HG02571 (cell line): ENCODE measurements around the gene ZDHHC19.

Source experiments
- ATAC-seq: cut with Tn5 transposase; IDR thresholded peaks from one replicate; pipeline ENCODE4 v1.9.1; 2021; ENCODE audit warnings: mild to moderate bottlenecking, moderate library complexity; ENCODE audit not compliant: unreplicated experiment

The ZDHHC19 gene

DNA sequence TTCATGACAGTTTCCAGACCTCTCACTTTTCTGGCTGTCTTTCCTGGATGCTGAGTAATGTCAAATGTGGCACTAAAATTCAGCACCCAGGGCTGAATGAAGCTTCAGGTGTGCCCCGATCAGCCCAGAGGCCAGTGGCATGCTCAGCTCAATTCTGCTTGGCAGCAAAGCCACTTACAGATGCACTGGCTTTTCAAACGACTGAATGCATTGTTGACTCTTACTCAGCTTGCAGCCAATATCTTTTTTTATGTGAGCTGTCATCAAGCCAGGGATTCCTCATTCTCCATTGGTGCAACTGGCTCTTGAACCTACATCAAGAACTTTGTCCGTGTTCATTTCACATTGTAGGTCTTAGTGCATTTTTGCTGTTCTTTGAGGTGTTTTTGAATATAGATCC, 60.7 kb downstream of the ZDHHC19 start:
- no peak for ATAC-seq

DNA sequence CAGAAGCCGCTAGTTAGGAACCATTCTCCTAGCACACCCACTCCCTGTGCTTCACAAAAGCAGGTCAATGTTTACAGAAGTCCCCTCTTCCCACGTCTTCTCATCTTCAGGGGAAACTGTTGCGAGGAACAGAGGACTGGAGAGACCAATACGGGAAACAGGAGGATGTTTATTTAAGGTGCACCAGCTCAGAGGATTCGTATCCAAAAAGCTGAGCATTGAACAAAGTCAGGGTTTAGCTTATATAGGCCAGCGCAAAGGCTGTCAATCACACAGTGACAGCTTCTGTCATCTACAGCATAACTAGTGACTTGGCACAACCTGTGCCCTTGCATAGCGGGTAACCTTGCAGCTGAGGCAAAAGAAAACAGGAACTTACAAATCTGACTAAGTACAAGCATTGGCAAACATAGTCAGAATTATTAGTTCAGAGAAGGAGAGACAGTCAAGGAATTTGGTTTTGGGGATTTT, 61.3 kb downstream of the ZDHHC19 start:
- ATAC-seq = no peak

DNA sequence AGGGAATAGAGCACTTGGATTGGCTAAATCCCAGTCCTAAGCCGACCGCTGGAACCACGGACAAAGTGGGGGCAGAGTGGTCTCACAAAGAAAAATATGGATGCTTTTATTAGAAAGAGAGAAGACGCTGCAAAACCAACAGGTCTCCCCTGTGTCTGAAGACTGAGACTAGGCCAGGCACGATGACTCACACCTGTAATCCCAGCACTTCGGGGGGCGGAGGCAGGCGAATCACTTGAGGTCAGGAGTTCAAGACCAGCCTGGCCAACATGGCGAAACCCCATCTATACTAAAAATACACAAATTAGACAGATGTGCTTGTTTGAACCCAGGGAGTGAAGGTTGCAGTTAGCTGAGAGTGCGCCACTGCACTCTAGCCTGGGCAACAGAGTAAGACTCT, 61.8 kb downstream of the ZDHHC19 start:
- ATAC-seq = no peak
